GF-D8 (cell line): Measurements from ENCODE around the gene CRIM1.

ENCODE experiments used
- DNase-seq: peaks from one replicate; lab custom pipeline; 2025; lab: John Stamatoyannopoulos, UW

CRIM1 gene

DNA sequence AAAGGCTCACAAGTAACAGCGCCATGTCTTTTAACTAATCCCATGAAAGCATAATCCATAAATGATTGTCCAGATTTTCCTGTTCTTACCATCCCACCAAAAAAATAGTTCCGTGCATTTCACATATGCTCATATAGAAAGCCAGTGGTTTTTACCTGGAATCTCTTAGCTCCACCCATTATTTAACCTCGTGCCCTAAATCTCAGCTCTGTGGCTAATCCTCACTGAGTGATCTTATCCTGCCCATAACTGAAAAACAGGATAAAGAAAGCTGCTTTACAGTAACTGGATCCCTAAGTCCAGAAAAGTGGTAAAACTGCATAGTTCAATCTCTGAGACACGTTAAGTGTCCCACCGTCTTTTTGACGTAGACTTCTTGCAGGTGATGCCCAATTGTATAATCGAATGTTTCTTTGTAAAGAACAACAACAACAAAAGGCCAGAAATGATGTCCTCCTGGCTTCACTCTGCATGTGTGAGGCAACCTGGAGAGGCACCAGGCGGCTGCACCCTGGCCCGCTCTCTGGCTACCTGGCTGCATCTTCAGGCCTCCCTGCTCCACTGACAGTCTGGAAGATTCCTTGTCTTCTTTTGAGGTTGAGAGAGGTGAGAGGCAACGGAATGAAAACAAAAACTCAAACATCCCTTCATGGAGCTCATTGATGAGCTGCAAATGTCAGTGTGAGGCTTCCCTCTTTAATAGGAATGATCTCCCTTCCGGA, 203.8 kb downstream of the CRIM1 start:
- no peak for DNase-seq

DNA sequence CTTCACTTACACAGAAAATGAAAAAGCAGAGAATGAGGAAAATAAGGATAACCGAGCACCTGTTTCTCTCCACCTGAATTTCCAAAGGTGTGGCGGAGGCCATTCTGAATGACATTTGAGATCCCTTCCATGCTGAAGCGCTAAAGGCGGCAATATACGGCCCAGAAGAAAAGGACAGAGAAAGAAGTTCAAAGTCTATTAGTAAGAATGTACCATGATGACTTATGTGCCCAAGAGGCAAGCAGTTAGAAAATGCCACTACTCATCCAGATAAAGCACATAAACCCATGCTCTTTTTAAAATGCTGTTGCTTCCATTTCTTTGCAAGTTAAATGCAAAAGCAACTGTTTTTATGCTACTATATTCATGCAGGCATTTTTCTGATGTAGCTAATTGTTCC, 205.1 kb downstream of the CRIM1 start:
- no peak for DNase-seq

DNA sequence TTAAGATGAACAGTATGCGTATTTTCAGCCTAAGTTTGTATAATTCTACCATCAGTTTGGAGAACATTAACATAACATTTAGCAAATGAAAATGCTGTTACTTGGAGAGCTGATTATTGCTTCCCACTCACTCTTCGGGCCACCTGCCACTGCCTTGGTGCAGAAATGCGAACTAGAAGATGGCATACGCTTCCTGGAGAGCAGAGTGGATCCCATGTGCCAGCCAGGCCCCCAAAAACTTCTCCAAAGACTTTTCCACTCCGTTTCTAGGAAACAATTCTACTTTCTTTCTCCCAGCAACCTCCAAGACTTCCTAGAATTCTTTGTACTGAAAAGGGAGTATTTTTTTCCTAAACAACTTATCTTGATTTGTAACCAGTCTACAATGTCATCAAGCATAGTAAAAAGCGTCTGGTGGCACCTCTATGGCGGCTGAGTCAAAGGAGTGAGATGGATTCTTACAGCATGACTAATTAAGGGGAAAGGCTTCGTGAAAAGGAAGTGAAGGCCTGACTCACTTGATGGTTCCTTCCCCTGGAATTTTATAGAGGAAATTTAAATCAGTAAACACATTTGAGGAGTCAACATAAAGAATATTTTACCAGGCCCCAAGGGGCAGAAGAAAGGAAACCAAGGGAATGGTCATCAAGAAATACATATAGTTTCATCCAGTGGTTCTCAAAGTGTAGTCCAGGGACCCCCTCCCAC, 205.8 kb downstream of the CRIM1 start:
- DNase-seq: no peak

DNA sequence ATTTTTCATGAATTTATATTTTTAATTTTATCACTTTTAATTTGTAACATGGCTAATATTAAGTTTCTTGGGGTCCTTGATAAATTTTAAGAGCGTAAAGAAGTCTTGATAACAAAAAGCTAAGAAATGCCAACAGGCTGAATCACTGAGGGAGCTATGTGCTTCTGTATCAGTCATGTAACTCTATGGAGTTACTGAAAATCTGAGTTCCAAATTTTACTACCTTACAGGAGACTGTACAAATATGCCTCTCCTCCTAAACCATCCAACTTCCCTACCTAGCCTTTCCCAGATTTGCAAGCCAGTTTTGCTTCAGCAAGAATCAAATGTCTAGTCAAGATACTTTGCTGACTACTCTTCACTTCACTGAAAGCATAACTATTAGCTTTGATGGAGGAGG, 206.7 kb downstream of the CRIM1 start:
- no peak for DNase-seq

DNA sequence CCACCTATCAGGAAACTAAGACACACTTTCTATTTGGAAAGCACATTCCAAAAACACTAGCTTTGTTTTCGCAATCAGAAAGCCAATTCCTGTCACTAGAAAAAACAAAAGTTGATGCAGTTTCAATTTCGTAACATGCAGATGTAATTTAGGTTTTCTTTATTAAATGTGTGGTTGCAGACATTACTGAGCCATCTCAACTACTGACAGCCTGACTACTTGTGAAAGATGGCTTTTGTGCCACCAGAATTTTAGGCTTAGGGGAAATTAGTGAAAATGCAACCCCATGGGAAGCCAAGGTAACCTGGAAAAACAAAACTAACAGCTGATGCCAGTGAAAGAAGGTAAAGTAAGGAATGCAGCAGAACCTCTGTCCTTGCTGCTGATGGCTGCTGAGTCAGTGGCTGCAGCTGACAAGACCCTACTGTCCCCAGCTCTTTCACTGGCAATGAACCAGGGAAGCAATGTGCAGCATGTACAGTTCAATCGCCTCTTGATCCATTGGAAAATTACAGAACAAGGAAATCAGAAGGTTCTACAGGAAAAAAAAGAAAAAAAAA, 207.5 kb downstream of the CRIM1 start:
- DNase-seq: peak; percentile 21

DNA sequence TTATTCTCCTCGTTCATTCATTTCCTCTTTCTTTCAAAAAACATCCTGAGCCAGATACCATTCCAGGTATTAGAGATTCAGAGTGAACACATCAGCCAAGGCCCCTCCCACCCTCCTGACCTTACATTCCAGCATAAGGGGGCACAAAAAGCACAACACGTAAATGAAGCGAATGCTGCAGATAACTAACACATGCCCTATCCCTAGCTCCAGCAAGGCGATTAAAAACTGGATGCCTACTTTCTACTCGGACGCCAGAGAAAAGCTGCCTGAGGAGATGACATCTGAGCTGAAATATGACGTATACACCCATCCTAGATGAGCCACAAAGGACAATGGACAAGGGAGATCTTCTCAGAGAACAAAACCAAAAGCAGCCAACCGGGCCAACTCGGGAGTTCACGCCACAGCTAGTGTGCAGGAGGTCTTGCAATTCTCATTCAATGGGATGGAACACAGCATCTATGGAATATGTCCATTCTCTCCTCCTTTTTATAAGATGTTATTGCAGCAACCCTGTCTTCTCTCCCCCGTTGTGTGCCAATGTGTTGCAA, 208.9 kb downstream of the CRIM1 start:
- DNase-seq: no peak

DNA sequence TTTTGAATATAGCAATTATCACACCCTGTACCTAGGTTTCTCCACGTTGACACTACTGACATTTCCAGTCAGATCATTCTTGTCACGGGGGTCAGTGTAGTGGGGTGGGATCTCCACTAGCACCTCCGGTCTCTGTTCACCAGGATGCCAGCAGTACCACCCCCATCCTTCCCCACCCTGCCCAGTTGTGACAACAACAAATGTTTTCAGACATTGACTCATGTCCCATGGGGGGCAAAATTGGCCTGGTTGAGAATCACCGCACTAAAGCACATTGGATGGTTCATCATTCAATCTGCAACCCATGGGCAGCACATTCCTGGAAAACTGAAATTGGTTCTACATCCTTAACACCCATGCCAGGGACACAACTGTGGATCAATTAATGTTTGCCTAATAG, 210.1 kb downstream of the CRIM1 start:
- no peak for DNase-seq

DNA sequence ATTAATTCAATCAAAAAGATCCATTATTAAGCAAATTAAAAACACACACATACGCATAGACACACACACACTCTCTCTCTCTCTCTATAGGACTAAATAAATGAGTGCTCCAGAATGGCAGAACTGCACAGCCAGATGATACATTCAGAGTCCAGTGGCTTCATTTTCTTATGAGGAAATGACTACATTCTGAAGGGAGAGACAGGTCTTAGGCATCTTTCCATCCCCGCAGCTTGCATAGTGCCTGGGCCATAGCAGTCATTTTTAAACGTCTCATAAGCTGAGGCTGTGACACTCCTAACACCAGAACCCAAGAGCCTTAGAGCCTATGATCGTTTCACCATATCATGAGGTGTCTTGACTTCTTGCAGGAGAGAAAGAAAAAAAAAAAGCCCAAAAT, 211.3 kb downstream of the CRIM1 start:
- DNase-seq: no peak

DNA sequence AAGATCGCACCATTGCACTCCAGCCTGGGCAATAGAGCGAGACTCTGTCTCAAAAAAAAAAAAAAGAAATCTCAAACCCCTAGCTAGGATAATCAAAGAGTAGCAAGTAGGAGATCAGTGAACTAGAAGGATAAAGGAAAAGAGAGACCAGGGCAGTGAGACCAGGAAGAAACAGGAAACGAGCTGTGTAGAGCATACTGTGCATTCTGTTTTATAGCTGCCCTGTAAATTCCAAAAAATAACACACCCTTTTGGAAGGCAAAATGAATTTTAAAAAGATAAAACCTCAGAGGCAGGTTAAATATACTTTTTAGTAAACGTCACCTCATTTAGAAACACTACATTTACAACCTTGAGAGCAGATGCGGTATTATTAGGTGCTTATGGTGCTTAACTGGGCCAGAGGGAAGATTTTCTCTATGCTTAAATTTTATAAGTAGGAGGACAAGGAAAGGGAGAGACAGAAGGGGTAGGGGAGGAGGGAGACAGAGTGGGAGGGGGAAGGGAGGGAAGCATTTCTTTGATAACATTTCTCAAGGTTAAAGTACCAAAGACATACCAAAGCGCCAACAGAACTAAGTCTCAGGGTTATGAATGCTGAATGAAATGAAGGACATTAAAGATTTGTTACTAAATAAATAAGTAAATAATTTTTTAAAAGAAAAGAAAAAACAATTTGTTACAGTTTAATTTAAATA, 212.3 kb downstream of the CRIM1 start:
- no peak for DNase-seq

DNA sequence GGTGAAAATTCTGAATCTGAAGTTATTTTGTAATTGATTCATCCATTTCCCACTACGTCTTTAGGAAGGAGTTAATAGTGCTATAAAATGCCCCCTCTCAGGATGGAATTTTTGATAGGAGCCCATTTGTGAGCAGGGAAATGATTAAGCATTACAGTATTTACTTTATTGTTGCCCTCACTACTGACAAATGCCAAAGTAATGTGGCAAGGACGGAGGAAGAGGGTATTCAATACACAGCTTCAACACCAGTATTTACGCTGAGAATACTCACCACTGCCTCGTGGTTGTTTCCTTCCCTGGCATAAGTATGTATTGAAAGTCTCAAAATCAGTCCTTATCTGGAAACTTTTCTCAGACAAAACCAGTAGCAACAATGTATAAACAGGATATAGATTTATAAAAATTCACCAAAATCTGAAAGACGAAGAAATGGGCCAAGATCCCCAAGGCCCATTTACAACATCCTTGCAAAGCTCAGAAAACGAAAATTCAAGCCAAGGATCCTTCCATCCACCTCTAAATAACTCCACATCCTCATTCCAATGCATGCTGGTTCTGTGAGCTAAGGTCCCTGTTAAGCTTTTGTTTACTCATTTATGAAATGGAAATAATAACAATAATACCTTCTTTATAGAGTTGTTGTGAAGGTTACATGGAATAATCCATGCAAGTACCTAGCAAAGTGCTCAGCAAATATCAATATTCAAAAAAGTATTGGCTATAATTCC, 213.1 kb downstream of the CRIM1 start:
- no peak for DNase-seq

DNA sequence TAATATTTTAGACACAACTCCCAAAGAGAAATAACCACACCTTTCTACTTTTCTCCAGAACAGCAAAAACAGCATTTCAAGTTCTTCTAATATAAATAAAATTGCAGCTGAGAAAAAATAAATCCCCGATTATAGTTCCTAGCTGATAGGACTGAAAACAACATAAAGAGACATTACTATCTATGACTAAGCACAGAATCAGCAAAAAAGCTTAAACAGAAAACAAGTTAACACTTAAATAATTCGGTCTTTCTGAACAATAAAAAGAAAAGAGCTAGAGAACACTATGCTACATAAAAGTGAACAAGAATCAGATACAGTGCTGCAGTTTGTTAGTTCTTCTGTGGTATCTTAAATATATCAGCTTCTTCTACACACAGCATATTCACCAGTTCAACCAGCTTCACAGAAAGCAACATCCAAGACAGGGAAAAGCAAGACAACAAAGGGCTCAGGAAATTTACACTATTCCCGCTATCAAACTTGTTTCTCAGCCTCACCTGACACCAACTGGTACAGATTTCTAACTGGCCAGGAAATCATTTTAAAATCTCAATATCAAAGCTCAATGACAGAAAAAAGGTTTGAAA, 213.8 kb downstream of the CRIM1 start:
- no peak for DNase-seq

DNA sequence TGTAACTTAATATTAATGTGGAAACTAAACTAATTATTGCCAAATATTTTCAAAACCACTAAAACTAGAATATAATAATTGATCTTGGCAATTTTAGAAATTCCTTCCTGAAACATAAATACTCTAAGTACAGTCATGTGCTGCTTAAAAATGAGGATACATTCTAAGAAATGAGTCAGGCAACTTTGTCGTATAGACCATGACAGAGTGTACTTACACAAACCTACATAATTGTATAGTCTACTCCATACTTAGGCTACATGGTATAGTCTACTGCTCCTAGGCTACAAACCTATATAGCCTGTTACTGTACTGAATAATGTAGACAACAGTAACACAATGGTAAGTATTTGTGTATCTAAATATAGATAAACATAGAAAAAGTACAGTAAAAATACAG, 214.8 kb downstream of the CRIM1 start:
- DNase-seq: no peak

DNA sequence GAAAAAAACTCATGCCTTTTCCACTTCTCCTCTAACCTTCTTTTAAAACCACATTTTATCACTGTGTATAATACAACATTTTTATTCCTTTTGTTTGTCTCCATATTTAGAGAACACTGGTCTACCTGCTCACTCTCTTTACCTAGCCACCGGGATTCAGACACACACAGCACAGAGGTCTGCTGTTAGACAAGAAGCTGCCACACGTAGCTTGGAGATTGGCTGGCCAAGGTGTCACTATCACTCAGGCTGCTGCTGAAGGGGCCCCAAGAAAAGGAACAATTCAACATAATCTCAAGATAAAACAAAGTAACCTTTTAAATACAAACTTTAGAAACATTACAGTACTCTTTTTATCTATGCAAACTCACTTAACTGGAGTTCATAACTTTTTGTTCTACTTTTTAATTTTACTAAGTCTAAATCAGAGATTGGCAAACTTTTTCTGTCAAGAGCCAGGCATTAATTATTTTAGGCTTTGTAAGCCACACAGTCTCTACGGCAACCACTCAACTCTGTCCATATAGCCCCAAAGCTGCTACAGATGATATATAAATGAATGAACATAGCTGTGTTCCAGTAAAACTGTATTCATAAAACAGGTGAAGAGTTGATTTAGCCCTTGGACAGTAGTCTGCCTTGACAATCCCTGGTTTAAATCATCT, 216.6 kb downstream of the CRIM1 start:
- no peak for DNase-seq

DNA sequence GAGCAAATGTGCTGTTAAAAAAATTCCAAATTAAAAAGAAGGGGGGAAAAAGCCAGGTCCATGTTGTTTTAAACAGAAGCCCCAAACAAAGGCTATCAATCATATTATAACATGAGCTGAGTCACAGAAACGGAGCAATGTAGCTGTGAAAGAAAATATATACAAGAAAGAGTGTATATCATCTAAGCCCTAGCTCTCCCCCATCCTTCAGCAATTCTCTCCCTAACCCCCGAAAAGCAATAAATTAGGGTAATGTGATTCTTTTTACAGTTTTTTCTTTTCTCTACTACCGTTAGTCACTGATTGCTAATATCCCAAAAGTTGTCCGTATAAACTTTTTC, 217.1 kb downstream of the CRIM1 start:
- DNase-seq: no peak

DNA sequence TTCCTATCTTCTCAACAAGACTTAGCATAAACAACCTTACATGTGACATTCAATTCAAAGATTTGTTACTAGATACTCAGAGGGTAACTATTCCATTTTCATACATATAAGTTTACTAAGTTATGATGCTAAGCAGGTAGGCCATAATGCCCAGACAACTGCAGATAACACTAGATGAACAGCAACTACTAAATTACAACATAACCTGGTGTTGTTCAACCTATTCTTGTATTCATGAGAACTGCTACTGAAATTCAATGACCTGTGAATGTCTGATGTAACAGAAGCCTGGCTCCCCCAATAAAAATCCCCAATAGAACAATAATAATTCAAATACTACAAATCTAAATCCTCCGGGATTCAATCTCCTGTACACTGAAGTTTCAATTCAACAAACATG, 217.6 kb downstream of the CRIM1 start:
- DNase-seq: no peak

DNA sequence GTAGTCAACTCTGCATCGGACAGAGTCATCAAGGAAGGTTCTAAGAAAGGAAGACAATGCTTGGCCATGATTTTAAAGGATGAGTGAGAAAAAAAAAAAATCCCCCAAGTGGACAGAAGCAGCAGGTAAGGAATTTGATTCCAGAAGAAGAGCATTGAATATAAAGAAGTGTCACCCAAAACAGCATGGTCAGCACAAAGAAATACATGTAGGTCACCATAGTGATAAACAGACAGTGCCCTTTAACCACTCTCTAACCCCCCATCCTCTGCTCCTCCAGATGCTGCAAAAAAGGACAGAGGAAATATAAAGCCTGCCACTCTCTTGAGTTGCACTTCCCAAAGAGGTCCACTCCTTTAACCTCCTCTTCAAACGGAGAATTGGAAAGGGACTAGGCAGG, 219.0 kb downstream of the CRIM1 start:
- no peak for DNase-seq

DNA sequence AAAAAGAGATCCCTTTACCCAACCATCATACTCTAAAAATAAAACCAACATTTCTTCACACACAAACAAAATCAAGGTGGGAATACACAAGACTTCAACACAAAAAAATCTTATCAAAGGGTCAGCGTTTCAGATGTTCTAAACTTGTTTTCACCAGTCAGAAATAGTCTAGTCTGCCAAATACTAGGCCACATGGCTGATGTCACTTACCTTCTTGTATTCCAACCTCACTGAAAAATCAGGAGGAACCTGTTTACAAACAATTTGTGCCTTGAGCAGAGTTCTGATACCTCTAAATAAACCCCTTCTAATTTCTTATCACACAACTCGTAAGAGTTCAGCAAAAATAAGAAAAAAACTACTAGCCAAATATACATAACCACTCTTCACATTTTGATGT, 222.3 kb downstream of the CRIM1 start:
- no peak for DNase-seq

DNA sequence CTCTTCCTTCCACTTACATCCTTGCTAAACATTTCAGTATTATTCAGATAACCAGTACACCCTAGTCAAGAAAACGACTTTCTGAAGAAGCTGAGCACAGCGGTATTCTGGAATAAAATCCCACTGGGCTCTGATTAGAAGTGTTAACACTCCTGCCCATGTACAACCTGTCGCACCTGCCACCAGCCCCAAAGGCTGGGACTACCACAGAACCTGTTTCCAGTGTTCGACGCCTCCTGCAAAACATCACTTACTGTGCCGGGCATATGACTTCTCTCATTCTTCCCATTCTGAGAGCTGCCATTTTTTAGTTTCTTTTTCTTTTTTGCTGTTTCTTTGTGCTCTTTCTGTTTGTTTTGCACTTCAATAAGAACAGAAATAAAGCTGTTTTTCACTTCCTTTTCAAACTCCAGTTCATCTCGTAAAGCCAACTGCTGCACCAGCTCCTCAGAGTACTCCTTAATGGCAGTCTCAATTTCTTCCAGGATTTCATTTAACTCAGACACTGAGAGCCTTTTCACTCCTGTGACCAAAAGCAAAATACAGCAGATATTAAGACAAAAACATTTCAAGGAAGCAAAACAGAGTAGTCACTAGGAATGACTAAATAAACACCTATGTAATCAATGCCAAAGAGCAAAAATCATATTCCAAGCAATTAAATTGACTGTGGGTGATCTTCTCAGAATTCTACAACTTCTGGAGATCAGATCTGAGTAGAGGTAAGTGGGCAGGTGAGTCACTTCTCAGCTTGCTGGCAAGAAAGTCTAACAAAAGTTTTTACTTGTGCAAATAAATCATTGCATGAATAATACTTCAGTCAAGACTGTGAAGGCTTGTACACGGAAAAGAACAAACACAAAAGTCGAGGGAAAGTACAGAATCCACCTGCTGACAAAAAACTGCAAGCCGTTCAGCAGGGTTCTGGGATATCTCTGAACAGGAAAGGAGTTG, 223.0 kb downstream of the CRIM1 start:
- DNase-seq: no peak

DNA sequence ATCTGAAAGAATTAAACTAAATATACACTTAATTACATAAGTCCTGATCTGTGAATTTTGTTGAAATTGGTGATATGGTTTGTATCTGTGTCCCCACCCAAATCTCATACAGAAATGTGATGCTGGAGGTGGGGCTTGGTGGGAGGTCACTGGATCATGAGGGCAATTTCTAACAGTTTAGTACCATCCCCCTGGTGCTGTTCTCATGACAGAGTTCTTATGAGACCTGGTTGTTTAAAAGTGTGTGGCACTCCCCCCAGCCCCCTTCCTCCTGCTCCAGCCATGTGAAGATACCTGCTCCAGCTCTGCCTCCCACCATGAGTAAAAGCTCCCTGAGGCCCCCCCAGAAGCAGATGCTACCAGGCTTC, 223.7 kb downstream of the CRIM1 start:
- no peak for DNase-seq

DNA sequence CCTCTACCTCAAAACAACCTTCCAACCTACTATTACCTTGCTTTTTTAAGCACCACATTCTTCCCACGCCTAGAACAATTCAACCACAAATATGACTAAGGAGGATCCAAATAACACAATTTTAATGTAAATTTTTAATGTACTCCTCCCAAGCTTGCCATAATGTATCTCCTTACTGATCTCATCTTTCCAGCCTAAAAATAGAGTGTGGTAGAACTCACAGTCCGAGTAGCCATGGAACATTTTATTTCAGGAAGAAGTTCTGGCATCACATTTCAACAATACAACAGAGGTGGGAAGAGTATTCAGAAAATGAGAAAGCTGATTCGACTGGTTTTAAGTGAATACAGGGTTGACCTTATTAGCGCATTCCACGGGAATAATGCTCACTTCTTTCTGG, 227.0 kb downstream of the CRIM1 start:
- DNase-seq: no peak
